IPS-18c (cell line): Measurements from ENCODE around the gene ANO2.
"Not testable (repeated sequence)": the region's sequence is repeated elsewhere in the genome, so short reads cannot be mapped to it uniquely, and the experiment has no call there.

Experiments used
- H3K4me3 ChIP-seq: 2 replicates; pipeline ENCODE4 v1.7.0; 2013; ENCODE audit warnings: low read depth, mild to moderate bottlenecking, low read length, moderate library complexity; ENCODE audit not compliant: insufficient read depth
- H3K9me3 ChIP-seq: one replicate; pipeline ENCODE4 v1.6.1; 2013; ENCODE audit warnings: mild to moderate bottlenecking, low read length, moderate library complexity; ENCODE audit not compliant: control insufficient read depth, insufficient read depth

Gene ANO2

DNA sequence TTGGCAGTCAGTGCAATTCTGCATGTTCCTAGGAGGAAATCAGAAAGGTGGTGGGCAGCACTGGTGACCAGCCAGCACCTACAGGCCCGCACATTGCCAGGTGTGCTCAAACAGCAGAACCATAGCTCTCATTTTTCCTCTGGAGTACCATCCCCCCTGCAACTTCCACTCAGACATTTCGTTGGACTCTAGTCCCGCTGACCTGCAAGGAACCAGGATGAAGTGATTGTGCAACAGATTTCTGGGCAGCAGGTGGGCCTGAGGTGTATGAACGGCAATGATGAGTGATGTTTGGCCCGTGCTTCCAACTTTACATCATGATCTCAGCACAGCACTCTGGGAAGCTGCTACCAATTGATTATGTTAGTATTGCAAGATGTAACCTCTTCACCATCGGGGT, 383.2 kb downstream of the ANO2 start:
- Histone ChIP-seq H3K9me3 (no peaks in the 10 kb centered on the region), H3K4me3 (no peak overlapping the region)

DNA sequence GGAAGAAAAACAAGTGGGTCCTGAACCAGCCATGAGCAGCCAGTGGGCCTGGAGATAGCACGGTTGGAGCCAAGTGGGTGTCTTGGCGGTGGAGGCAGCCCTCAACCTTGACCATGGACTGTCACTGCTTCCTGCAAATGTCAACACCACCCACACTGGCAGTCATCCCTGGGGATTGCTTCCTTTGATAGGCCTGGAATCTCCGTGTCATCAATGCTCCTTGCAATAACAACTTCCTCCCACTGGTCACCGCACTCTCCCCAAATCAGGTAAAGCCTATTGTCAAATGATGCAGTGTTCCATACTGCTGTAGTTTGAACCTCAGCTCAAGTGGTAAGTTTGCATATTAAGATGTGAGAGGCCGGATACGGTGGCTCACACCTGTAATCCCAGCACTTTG, 384.0 kb downstream of the ANO2 start:
- Histone ChIP-seq H3K9me3 (peaks cover 2% of the 10 kb centered on the region), H3K4me3 (no peak overlapping the region)

DNA sequence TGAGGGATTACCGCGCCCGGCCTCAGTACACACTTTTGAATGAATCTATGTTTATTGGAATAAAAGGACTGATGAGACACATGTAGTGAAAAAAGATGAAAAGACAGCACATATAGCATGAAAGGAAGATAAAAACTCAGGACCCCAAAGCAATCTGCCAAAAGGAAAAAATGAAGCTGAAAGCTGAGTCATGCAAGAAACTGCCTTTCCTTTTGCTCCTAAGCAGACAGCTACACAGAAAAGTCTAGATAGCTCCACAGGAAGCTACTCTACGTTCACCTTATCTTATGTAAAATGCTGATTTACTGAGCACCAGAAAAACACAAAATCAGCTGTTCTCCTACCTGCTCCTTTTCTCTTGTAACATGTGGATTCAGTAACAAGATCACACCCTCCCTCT, 384.8 kb downstream of the ANO2 start:
- H3K4me3 ChIP-seq = no peak overlapping the region

DNA sequence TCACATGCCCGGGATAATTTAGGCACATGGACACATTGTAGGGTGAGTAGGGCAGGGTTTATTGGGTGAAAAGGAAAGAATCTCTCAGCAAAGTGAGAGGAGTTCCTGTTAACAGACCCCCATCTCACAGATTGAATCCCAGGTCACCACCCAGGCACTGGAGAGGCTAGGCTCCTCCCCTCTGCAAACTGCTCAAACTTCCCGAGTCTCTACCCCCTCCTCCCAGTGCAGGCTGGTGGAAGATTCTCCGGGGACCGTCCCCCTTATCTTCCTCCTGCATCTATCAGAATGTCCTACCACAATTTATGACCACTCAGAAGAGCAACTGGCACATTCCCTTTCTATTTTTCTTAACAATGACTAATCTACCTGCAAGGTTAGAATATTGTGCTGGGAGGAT, 387.2 kb downstream of the ANO2 start:
- Histone ChIP-seq H3K4me3 (no peak overlapping the region), H3K9me3 (peaks cover 2% of the 10 kb centered on the region)

More for the DNA sequence above, 384.8 kb downstream of the ANO2 start:
- peaks cover 2% of the 10 kb centered on the region for H3K9me3 ChIP-seq

DNA sequence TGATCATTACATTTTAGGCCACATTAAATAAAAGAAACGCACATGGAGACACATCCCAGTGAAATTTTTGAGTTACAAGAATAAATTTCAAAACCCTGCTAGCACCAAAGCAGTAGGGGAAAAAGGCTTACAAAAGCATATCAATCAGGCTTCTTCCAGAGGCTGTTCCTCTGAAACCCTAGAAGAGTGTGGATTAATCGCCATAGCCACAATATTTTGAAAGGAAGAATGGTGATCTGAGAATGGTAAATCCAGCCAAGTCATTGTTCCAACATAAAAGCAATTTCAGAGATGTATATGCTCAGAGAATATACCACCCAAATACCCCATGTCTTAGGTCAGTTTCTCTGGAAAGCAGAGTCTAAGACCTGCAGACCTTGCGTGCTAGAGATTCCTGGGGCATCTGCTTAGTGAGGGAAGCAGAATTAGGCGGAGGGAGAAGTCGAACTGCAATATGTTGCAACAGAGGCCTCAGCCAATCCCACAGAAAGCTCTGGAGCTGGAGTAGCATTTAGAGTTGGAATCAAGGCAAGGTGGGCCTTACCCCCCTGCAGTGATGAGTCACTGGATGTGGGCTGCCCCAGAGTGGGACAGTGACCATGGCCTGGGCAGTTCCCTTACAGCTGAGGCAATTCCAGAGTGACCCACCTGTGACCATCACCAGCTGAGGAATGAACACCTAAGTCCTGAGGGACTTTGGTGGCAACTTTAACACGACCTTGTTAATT, 387.9 kb downstream of the ANO2 start:
- no peak overlapping the region for H3K4me3 ChIP-seq
- H3K9me3 ChIP-seq = peaks cover 2% of the 10 kb centered on the region

DNA sequence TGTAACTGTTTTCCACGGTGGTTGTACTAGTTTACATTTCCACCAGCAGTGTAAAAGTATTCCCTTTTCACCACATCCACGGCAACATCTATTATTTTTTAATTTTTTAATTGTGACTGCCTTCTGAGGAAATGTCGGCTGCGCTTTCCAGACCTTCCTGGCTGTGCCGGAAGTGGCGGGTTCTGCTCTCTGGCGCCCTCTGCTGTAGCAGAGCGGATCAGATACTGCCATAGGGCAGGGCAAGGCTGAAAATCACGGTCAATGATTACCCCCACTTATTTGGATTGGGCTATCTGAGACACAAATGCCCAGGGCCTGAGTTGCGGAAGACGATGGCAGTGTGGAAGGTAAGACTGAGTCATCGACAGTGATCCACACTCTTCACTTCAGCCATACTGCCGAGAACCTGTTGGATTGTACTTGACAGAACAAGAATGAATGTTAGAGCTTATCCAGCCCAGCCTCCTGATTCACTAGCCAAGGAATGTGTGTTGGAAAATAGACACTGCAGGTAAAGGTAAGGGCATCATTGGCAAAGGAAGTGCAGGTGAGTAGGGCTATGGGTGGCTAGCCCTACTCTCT, 388.9 kb downstream of the ANO2 start:
- H3K4me3 ChIP-seq = no peak overlapping the region

DNA sequence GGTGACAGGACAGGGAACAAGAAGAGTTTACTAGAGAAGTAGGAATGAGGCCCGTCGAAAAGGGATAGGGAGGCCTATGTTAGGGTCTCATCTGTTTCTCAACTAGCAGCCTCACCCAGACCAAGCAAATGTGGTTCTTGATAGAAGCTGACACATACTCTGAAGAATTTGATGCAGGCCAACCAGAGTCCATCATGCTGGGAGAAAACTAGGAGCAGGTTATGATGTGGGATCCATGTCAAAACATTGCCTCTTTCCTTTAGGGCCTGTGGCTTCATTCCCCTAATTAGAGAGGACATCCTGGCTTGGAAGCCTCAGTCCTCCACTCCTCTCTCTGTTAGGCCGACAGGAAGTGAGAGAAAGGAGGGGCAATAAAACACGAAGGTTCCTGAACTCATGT, 390.3 kb downstream of the ANO2 start:
- no peak overlapping the region for H3K4me3 ChIP-seq

More for the DNA sequence above, 388.9 kb downstream of the ANO2 start:
- H3K9me3 ChIP-seq = peaks cover 2% of the 10 kb centered on the region

DNA sequence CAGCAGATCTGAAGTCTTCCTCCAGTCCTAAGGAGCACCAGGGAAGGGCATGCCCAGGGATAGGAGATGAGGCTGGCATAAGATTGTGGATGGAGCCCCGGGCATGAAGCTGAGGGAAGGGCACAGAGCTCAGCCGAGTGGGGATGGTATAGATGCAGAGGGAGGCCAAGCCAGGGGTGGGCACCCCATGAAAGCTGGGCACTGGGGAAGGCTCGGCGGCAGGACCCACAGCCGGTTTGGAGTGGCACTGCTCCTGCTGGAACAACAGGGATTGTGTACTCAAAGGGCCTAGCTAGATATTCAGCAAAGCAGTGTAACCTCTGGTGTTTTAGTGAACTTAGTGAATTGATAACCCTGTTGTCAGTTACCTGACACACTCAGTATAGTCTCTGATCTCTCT, 396.0 kb downstream of the ANO2 start:
- no peaks in the 10 kb centered on the region for H3K9me3 ChIP-seq
- H3K4me3 ChIP-seq = no peak overlapping the region

More for the DNA sequence above, 390.3 kb downstream of the ANO2 start:
- H3K9me3 ChIP-seq = peaks cover 2% of the 10 kb centered on the region

DNA sequence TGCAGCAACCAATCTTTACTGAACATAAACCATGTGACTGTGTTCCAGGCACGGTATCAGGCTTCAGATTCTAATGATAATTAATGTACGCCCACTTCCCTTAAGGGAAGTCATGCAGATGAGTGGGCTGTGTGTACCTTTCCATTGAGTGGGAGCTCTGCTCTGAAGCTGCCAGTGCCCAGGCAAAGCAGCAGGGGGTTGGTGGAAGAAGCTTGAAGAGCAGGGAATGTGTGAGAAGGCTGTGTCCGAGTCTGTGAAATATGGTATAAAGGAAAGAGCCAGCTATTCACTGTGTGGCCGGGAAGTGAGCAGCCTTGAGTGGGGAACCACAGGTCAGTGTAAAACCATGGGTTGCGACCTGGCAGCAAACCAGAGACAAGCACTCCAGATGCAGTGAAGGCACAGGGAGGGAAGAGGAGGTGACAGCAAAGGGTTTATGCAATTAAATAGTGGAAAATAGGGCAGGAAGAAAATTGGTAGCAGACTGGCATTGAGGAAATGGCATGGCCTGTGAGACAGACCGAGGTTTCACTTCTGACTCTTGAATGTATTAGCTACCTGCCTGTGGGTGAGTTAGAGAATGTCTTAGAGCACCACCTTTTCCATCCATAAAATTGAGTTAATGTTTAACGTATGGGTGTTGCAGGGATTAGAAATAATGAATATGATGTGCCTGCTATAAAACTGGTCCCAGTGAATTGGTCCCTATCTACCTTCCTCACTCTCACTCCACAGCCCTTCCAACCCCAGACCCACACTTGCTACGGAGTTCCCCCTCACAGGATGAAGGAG, 396.7 kb downstream of the ANO2 start:
- no peak overlapping the region for H3K4me3 ChIP-seq
- no peaks in the 10 kb centered on the region for H3K9me3 ChIP-seq

DNA sequence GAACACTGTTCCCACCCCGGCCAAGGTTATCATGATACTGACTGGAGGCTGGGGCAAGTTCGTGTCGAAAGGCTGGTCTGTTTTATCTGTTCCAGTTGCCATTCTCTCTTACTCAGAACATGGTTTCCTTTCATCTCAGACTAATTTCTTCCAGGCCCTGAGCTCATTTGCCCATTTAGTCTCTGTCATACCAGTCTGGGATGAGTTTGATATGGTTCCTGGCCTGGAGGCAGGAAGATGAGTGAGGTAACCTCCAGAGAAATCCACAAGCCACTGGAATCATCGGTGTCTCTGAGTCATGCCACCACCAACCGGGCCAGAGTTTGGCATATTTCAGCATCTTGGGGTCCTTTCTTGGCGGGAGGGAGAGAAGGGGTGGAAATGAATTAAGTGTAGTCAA, 398.4 kb downstream of the ANO2 start:
- Histone ChIP-seq H3K9me3 (no peaks in the 10 kb centered on the region), H3K4me3 (no peak overlapping the region)

DNA sequence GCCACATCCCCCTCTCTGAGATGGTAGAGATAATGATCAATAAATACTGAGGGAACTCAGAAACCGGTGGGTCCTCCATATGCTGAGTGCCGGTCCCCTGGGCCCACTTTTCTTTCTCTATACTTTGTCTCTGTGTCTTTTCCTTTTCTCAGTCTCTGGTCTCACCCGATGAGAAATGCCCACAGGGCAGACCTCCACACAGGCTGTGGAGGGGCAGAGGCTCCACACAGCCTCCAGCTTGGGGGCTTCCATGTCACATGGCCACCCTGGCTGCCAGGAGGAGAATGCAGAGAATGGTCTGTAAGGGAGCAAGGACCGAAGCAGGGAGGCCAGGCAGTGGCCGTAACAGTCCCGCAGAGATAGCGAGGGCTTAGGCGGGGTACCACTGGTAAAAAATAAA, 407.3 kb downstream of the ANO2 start:
- H3K9me3 ChIP-seq = peaks cover 2% of the 10 kb centered on the region
- no peak overlapping the region for H3K4me3 ChIP-seq

DNA sequence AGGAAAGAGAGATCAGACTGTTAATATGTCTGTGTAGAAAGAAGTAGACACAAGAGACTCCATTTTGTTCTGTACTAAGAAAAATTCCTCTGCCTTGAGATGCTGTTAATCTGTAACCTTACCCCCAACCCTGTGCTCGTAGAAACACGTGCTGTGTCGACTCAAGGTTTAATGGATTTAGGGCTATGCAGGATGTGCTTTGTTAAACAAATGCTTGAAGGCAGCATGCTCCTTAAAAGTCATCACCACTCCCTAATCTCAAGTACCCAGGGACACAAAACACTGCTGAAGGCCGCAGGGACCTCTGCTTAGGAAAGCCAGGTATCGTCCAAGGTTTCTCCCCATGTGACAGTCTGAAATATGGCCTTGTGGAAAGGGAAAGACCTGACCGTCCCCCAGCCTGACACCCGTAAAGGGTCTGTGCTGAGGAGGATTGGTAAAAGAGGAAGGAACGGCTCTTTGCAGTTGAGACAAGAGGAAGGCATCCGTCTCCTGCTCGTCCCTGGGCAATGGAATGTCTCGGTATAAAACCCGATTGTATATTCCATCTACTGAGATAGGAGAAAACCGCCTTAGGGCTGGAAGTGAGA, 407.9 kb downstream of the ANO2 start:
- not testable (repeated sequence) for H3K4me3 ChIP-seq

DNA sequence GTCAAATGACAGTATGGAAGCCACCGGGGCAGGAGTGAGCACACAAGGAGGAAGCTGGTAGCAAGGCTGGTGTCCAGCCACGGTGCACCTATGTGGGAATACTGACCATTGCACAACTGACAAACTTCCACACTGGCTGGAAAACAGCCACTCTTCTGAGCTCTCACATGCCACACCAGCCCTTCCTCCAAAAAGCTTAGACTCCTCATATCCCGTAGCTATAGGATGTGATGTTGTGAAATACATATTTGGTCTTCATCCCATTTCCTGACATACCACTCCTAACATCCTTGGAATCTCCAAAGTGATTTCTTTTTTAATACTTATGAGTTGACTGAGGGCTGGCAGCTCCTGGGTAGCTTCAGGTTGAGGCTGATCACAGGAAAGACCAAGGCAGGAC, 409.5 kb downstream of the ANO2 start:
- peaks cover 2% of the 10 kb centered on the region for H3K9me3 ChIP-seq
- H3K4me3 ChIP-seq = no peak overlapping the region

More for the DNA sequence above, 407.9 kb downstream of the ANO2 start:
- not testable (repeated sequence) for H3K9me3 ChIP-seq

DNA sequence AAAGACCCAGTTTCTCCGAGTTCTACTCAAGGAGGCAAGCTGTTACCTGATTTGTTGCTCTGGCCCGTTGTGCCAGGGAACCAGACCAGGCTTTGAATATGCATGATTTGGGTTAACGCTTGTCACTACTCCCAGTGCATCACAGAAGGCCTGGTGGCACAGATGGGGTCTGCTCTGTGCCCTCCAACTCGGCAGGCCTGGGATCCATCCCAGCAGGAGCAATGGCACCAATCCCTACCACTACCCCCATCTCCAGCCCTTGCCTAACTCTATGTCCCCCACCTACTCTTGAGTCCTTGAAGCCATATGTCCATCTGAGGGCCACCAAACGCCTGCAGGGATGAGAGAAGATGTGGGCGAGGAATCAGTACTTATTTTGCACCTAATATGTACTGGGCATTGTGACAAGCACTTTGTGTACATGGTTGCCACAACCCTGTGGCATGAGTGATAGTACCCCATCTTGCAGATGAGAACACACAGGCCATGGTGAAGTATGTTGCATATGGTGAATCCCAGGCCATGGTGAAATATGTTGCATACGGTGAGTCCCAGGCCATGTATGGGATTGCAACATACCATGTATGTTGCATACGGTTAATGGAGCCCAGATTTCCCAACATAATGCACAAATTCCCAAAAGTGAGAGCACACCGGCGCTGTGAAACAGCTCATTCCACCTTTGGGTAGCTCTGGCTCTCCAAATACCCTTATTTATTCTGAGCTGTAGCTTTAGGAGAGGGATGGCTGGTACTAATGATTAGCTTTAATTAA, 410.4 kb downstream of the ANO2 start:
- H3K4me3 ChIP-seq = no peak overlapping the region
- peaks cover 2% of the 10 kb centered on the region for H3K9me3 ChIP-seq

DNA sequence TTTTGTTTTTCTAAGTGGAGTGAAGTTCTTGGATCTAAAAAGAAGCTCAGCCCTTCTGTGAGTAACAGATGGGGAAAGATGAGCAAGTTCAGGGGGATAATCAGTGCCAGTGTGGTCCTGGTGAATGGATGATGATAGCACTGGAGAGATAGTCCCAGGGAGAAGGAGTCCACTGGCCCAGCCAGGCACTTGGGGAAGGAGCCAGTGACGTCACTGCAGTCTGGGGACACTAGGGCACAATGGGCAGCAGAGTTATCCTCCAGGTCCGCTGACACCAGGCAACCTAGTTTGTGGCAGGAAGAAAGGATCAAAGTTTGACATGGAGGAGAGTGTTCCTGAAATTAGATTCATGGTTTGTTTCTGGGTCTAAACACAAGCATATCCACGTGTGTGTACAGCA, 411.7 kb downstream of the ANO2 start:
- no peak overlapping the region for H3K4me3 ChIP-seq
- H3K9me3 ChIP-seq = no peaks in the 10 kb centered on the region

DNA sequence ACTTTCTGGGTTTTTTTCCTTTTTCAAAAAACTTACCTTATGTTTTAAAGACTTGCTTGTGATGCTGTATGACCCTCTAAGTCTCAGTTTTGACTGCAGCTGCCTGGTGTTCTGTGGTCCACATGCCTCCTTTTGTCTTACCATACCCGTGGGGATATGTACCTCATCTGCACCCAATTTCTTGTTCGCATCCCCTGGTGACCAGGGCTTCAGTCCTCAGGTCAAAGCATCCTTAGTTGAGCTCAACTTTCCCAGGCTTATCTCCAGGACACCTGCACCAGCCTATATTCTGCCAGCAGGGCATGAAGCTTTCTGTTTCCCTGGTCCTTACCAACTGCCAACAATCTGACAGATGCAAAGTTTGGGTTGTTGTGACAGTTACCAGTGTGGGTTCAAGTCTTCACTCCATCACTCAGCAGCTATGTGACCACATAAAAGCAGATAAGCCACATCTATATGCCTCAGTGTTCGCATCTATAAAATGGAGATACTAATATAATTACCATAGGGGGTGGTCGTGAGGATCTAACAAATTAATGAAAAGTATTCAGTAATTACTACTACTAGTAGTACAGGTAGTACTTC, 419.2 kb downstream of the ANO2 start:
- Histone ChIP-seq H3K4me3 (no peak overlapping the region), H3K9me3 (no peaks in the 10 kb centered on the region)
